Stimulated activated CD8-positive, alpha-beta memory T cell treated with anti-CD3 and anti-CD28 coated beads, Interleukin-7, amount 100 ng/mL, for 4 hours (primary cell): Measurements from ENCODE around the gene CLMP.
A peak's percentile ranks its signal among the peaks of the same experiment; 100 is the strongest.

Experiments
- DNase-seq, 2 donors: peaks; one replicate each; pipeline ENCODE4 v3.0.0-alpha.2; 2020; ENCODE audit warnings: low read depth in 2 of 2

Gene CLMP

DNA sequence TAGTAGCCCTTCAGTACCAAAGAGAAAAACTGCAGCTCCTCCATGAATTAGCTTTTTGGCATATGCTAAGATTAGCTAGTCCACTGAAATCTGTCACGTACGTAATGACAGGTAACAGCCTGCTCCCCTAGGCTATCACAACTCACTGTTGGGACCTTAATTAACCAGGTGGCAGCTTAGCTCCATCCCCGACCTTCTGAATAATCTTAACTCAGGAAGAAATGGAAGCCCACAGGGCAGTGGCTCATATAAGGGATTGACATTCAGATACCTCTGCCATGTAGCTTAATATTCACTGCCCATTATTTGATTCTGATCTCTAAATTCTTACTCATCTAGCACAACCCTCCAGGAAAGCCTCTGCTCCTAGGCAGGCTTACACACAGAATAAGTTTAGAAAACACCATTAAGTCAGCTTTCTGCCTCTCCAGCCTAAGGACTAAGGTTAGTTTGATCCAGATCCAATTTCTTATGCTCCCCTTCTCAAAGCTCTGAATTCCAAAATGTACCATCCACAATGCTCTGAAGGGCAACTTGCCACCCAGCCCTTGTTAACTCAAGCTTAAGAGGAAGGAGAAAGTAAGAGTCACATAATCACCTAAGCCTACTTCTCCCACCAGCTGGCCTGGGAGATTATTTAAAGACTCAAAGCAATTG, 138.1 kb downstream of the CLMP start:
- DNase-seq: no peak

GRCh38 chr11:123055191-123055901, 139.7 kb downstream of the CLMP start:
- no peak for DNase-seq

GRCh38 chr11:123054301-123055065, 140.6 kb downstream of the CLMP start:
- no peak for DNase-seq

- no peak for DNase-seq
Measured at GRCh38 chr11:123052901-123053721, 141.9 kb downstream of the CLMP start.

DNA sequence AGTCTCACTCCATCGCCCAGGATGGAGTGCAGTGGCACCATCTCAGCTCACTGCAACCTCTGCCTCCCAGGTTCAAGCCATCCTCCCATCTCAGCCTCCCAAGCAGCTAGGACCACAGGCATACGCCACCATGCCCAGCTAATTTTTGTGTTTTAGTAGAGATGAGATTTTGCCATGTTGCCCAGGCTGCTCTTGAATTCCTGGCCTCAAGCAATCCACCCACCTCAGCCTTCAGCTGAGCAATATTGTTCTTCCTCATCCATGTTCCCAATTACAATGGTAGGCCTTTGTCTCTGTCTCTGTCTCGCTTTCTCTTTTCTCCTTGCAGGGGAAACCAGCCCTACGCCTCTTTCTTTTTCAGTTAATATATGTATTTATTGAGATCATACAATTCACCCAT, 143.4 kb downstream of the CLMP start:
- no peak for DNase-seq

DNA sequence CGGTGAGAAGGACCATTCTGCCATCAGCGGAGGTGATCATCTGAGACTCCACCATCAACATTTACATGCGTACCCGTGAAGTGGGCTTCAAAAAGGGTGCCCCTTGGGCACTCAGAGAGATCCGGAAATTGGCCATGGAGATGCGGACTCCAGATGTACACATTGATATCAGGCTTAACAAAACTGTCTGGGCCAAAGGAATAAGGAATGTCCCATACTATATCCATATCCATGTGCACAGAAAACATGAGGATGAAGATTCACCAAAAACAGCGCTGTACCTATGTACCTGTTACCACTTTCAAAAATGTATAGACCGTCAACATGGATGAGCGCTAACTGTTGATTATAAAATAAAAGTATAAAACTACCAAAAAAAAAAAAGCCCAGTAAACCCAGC, 143.9 kb downstream of the CLMP start:
- no peak for DNase-seq

GRCh38 chr11:123047947-123048293, 147.1 kb downstream of the CLMP start:
- no peak for DNase-seq

DNA sequence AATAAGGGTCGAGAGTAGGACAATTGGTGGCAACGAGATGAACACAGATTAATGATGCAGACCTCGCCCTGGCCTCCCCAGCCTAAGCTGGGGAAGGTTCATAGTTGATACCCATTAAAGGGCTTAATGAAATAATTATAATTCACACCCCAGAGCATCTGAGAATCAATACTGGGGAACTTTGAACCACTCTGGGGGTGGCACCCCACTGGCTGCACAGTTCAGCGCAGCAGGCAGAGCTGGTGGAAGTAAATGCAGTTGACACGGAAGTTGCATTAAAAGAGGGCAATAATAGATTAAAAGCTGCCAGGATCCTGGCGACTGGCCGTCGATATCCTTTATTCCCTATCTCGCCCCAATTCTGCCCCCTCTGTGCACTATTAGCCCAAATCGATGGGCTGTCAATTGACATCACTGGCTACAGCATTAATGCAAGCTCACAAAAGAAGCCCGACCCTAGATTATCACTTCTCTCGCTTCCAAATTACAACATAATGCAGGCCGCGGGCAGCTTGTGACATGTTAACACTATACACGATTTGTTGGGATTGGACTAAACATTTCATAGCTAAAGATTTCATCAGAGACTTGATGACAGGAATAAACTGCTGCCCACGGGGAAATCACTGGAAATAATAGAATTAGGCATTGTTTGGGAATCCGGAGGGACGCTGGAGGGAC, 147.6 kb downstream of the CLMP start:
- DNase-seq: no peak

GRCh38 chr11:123046473-123047259, 148.4 kb downstream of the CLMP start:
- no peak for DNase-seq

DNA sequence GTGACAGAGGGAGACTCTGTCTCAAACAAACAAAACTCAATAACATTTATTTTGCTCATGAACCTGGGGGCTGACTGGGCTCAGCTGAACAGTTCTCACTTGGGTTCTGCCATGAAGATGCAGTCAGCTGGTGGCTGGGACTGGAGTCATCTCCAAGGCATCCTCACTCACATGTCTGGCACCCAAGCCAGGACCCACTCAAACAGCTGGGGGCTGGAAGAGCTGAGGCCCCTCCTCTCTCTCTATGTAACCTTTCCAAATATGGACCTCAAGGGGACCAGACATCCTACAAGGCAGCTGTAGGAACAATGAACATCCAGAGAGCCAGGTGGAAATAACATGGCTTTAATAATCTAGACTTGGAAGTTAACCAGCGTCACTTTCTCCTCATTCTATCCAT, 149.9 kb downstream of the CLMP start:
- DNase-seq: no peak

DNA sequence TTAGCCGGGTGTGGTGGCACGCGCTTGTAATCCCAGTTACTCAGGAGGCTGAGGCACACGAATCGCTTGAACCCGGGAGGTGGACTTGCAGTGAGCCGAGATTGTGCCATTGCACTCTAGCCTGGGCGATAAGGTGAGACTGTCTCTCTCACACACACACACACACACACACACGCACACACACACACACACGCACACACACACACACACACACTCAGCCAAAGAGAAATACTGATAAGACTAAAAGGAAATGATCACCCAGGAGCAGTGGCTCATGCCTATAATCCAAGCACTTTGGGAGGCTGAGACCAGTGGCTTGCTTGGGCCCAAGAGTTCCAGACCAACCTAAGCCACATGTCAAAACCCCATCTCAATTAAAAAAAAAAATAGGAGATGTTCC, 153.9 kb downstream of the CLMP start:
- no peak for DNase-seq

DNA sequence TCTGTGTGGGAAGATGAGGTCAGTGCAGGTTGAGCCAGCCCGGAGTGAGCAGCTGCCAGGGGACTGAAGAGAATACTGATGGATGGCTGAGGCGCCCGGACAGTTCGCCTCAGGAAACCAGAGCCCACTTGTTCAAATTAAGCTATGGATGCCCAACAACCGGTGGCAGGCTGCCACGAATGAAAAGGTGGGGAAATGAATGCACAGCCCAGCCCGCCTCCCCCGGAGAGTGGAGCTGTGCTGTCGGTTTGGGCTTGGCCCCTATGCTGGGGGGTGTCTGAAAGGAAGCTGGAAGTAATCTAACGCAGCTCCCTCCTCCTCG, 155.0 kb downstream of the CLMP start:
- DNase-seq: no peak

DNA sequence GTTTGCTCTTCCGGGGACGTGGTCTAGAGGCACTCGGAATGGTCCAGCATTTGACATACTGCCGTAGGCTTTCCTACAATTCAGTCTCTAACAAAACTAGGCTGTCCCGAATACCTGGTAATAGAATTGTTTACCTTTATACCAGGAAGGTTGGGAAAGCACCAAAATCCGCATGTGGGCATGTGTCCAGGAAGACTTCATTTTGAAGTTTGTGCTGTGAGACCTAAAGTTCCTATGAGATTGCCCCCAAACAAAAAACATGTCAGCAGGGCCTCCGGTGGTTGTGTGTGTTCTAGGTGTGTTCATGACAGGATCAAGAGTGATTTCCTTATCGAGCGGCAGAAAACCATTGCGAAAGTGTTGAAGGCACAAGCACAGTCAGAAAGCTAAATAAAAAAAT, 159.2 kb downstream of the CLMP start:
- no peak for DNase-seq

DNA sequence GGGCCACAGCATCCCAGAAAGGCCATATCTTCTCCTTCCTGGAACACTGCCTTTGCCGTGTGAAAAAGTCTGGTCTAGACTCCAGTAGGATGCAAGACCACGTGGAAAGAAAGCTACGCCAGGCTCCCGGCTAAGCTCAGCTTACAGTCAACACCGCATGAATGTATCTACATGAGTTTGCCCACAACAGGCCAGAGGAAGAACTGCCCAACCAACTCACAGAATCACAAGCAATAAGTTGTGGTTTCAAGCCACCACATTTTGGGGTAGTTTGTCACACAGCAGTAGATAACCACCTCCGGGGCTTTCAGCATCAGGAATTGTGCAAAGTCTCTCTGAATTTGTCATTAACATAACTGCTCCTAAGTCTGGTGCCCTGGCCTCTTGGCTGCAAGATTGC, 160.5 kb downstream of the CLMP start:
- DNase-seq: no peak

GRCh38 chr11:123033895-123034294, 161.2 kb downstream of the CLMP start:
- no peak for DNase-seq

DNA sequence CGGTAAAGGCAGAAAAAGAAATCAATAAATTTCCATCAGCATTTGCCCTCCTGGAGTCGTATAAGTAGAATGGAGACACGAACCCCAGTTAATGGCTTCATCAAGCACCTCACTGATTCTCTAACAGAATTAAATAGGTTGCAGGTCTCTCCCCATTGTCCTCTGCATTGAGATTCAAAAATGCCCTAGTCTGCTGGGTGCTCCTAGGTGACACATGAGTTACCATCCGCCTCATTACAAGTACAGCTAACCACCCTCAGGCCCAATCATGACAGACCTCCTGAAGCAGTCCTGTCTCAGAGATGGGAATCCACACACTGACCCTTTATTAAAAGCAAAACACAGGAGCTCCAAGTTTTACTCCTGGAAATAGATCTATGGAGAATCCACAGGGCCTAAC, 164.5 kb downstream of the CLMP start:
- DNase-seq: no peak

DNA sequence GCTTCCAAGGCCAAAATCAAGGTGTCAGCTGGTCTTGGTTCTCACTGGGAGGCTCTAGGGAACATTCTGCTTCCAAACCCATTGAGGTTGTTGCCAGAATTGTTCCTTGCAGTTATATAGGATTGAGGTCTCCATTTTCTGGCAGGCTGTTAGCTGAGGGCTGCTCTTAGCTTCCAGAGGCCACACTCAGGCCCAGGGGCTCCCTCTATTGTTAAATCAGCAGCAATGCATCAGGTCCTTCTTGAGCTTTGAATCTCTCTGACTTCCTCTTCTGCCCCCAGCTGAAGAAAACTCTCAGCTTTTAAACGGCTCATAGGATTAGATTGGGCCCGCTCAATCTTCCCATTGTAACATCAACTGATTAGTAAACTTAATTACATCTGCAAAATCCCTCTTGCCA, 174.1 kb downstream of the CLMP start:
- DNase-seq: peak in 1 of 2 donors; percentile 2
